ENCODE results near the gene ZDHHC24.

DNA sequence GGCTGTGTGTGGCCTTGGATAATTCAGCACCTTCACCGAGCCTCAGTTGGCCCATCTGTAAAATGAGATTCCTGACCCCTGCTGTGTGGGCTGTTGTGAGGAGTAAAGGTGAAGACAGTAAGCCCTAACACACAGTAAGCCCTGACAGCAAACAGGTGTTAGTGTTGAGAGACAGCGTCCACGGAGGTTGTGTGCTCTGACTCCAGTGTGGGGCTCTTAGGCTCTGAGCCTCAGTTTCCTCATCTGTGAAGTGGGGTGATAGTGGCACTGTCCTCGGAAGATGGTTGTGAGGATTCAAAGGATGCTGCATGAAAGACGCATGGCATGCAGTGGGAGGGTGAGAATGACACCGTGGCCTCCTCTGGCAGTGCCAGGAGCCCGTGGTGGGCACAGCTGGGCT is 51.4 kb downstream of the ZDHHC24 start:
- TF ChIP-seq CTCF (IDR thresholded peaks at IDR 0.05) (no peak), POLR2A (IDR thresholded peaks at IDR 0.05) (no peak)

Data from uterus (tissue), 2 donors.